Measurements from ENCODE around the gene VPS29. TPM values are rescaled to one million over a fixed set of nuclear protein-coding genes. Genes with fewer than 3 reads are reported as not detected.
"Not testable (repeated sequence)": the region's sequence is repeated elsewhere in the genome, so short reads cannot be mapped to it uniquely, and the experiment has no call there.

VPS29 gene
- total and polyA plus RNA-seq, 12 donors: 83.7 to 175 (median 91.5) TPM

DNA sequence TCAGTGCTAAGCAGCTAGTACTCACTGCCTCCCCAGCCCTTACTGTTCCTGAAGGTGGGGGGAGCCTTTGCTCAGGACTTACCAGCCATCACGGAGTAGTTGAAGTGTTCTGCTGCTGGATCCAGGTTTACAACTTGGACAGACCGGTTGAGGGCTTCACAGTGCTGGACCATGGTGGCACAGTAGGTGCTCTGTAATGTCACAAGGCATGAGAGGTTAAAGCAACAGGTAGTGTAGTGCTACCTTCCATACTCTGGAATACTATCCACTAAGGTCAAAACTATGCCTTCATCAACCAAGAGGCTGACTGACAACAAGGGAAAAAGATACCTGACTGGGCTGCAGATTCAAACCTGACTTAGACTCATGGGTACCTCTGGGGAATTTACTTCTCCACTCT is 36.9 kb downstream of the VPS29 start:
- Histone ChIP-seq H3K27ac (no peak overlapping the region), H3K27me3 (no peaks in the 10 kb centered on the region), H3K4me1 (peaks cover 7 to 28% (median 24%) of the 10 kb centered on the region in 9 donors), H3K9me3 (no peaks in the 10 kb centered on the region), H3K36me3 (peaks cover 0 to 52% (median 6%) of the 10 kb centered on the region in 9 donors), H3K4me3 (no peak overlapping the region)
- no peak for ATAC-seq
- TF ChIP-seq CTCF (IDR thresholded peaks at IDR 0.05): no peak
- no peak for DNase-seq
- 90% methylated on average over 2 of the region's 2 CpGs for WGBS, 2 donors
- intact Hi-C loops (cut with DNase I): loop anchor here in 5 of 10 donors (5.0 to 10.0 kb wide), 4 partner anchors 37 to 420 kb away; partner anchors contain the start of genes RAD9B (in 5 of the 5) and VPS29 (in 5 of the 5)

DNA sequence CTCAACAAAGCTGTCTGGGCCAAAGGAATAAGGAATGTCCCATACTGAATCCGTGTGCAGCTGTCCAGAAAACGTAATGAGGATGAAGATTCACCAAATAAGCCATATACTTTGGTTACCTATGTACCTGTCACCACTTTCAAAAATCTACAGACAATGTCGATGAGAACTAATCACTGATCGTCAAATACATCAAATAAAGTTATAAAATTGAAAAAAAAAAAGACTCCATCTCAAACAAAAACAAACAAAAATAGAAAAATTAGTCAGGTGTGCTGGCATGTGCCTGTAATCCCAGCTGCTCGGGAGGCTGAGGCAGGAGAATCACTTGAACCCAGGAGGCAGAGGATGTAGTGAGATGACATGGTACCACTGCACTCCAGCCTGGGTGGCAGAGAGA is 40.7 kb downstream of the VPS29 start:
- not testable (repeated sequence) for H3K9me3 ChIP-seq, H3K27ac ChIP-seq, ATAC-seq, H3K27me3 ChIP-seq, H3K4me3 ChIP-seq, DNase-seq
- Histone ChIP-seq H3K4me1 (peaks cover 0 to 11% (median 1%) of the 10 kb centered on the region in 9 donors), H3K36me3 (peaks cover 0 to 88% (median 6%) of the 10 kb centered on the region in 9 donors)
- intact Hi-C loops (cut with DNase I): loop anchor here in 1 of 10 donors (10.0 kb wide), 2 partner anchors 234 to 424 kb away; no protein-coding TSS in a partner anchor
- 91 to 93% methylated on average over 5 of the region's 5 CpGs for WGBS, 2 donors

DNA sequence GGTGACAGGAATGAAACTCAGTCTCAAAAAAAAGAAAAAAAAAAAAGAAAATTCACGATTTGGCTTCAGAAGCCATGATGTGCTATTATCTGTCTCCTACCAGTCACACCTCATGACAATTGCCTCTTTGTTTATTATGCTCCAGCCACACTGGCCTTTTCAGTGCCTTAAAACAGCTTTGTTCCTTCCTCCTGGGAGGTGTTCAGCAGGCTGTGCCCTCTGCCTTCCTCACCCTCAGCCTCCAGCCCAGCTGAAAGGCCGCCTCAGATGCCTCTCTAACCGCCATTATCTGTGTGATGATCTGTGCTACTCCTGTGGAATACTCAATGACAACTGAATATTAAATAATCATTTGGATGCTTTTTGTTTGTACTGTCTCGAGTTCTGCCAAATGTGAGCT is 43.2 kb downstream of the VPS29 start:
- Histone ChIP-seq H3K4me3 (no peak overlapping the region), H3K9me3 (no peaks in the 10 kb centered on the region), H3K4me1 (peaks cover 0 to 24% (median 0%) of the 10 kb centered on the region in 9 donors), H3K27ac (no peak overlapping the region), H3K27me3 (no peaks in the 10 kb centered on the region), H3K36me3 (peaks cover 0 to 98% (median 15%) of the 10 kb centered on the region in 9 donors)
- ATAC-seq: no peak
- intact Hi-C loops (cut with DNase I): loop anchor here in 4 of 10 donors (10.0 kb wide), 3 partner anchors 56 to 426 kb away; no protein-coding TSS in a partner anchor
- DNase-seq: no peak
- WGBS, 2 donors: 92 to 94% methylated on average over 4 of the region's 4 CpGs
- TF ChIP-seq CTCF (IDR thresholded peaks at IDR 0.05): no peak

GRCh38 chr12:110453569-110454296 is 48.2 kb downstream of the VPS29 start:
- no peak for ATAC-seq
- 94 to 98% methylated on average over 4 of the region's 4 CpGs for WGBS, 2 donors
- no peak for TF ChIP-seq CTCF (IDR thresholded peaks at IDR 0.05)
- no peak overlapping the region for H3K4me3 ChIP-seq
- peaks cover 0 to 69% (median 10%) of the 10 kb centered on the region in 9 donors for H3K36me3 ChIP-seq
- no peaks in the 10 kb centered on the region for H3K9me3 ChIP-seq
- H3K27ac ChIP-seq: no peak overlapping the region
- H3K4me1 ChIP-seq: peaks cover 0 to 39% (median 8%) of the 10 kb centered on the region in 9 donors
- no peaks in the 10 kb centered on the region for H3K27me3 ChIP-seq
- intact Hi-C loops (cut with DNase I): loop anchor here in 8 of 10 donors (5.0 to 10.0 kb wide), 5 partner anchors 61 to 431 kb away; no protein-coding TSS in a partner anchor
- no peak for DNase-seq

All from heart right ventricle (tissue), 16 donors.